AG08395 (cell line): Measurements from ENCODE around the gene MAP4K4.

ENCODE experiments used
- DNase-seq: peaks from one replicate; pipeline ENCODE4 v3.0.0; 2012; ENCODE audit warnings: mixed read lengths, low spot score

MAP4K4 gene

DNA sequence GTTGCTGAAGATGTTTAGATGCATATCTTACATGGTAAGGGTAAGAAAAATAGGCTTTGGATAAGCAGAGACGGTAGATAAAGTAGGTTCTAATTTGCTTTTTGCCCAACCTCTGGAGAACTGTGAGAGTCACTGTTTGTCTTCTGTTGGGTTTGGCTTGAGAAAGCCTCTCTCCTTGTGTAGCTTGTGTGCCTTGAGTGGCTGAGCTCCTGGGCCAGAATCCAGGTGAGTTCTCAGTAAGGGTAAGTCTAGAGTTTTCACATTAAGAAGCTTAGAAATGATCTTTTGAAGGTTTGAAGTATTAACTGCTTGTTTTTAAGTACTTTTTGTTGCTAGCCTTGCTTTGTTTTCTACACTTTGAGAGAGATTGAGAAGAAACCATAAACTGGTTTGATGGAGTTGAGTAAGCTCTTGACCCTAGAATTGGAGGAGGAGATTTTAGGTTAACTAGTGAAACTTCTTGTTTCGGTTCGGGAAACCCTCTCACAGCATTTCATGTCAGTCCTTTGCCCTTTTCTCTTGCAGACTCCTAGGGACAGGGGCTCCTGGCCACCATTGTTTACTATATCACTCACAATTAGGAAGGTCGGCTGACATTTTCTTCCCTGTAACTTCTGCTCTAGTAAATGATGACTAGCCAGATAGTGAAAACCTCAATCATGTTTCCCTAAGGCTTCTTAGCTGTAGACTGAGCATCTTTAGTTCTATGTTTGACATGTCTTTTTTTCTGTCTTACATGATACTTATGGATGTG, 26.0 kb downstream of the MAP4K4 start:
- DNase-seq = no peak

DNA sequence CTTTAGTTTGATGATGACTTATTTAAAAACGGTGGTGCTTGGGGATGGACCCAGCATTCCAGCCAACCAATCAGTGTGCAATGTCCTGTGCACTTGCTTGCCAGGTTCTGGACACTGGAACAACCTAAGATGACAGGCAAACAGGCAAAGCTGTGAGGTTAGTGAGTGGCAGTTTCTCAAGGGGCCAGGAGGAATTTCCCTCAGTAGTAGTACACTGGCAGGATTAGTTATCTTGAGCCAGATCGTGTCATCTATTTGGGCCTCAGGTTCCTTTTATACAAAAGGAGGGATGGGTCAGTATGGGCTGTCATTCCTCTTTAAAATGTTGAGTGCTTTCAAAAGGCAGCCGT, 26.6 kb downstream of the MAP4K4 start:
- no peak for DNase-seq

DNA sequence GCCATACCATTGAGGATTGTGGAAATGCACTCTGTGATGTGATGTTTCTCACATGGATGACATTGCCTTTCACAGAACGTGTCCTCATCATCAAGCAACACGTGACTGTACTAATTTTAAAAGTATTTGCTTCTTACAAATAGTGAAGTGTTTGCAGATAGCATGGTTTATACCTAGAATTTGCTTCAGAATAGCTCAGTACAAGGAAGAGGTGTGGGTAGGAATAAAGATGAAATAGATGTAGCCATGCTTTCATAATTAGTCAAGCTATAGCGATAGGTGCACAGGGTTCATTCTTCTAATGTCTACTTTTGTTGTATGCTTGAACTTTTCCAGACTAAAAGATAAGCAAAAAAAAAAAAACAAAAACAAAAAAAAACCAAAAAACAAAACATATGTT, 27.5 kb downstream of the MAP4K4 start:
- no peak for DNase-seq

DNA sequence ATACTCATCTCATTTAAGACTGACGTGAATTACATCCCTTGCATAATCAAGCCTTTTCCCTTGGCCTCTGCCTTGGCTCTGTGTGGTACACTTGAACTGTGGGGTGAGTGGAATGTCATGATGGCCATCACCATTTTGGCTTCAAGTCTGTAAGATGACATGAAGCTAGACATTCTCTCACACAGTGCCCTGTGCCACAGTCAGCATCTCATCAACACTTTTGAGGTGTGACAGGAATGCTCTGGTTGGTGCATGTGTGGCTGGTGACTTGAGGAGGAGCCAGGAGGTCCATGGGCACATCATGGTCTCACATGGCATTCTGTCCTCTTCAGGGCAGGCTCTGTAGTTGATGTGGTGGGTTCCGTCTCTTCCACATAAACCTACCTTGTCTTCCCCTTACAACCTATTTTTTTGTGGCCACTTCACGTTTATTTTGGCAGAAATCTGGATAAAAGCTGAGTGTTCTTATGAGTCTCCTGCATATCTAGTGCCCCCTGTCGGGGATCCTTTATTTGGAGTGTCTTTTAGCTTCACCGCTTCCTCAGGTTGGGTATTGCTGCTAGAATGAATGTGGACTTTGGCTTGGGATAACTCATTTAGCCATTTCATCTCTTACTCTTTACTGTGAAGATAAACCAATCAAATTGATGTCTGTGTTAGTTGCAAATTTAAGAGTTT, 28.1 kb downstream of the MAP4K4 start:
- DNase-seq = no peak

DNA sequence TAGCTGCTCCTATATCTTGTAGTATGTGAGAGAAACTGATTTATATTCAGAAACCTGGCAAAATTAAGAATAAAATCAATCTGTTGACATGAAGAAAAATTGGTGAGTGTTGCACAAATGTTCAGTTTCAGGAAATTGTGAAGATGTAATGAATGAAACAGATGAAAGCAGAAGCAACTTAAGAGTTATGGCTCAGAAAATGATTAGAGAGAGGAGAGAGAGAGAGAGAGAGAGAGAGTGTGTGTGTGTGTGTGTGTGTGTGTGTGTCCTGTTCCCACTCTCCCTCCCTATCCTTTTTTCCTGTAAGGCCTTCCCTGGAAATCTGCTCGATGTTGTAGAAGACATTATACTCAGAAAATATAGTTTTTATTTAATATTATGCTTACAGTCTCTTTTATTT, 31.4 kb downstream of the MAP4K4 start:
- no peak for DNase-seq

DNA sequence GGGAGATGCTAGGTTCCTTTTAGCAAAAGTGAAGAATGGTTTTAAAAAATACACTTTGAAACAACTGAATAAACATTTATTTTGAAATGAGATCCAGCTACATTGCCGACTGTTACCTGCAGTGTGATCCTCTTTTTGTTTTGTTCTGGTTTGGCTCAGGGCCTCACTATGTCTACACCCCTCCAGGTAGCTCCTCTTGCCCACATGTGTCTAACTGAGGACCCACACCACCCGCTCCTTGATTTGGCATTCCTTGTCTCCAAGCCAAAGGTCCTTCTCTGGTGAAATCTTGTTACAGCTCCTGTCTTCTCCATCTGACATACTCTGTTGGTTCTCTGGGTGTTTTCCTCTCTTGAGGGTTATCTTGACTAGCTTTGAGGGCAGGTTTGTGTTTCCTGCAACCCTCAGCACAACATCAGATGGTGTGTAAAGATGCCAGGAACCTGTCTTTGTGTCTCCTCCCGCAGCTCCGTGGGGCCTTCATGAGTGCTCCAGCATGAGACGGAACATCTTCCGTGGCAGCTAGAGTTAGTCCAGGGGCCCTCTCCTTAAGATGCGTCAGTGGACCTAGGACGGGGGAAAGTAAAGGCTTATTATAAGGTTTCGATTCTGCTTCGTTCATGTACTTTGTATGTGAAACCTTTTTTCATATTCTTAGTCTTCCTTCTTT, 32.1 kb downstream of the MAP4K4 start:
- DNase-seq = no peak

- DNase-seq = no peak
Observed at GRCh38 chr2:101731221-101732054, 33.9 kb downstream of the MAP4K4 start.

DNA sequence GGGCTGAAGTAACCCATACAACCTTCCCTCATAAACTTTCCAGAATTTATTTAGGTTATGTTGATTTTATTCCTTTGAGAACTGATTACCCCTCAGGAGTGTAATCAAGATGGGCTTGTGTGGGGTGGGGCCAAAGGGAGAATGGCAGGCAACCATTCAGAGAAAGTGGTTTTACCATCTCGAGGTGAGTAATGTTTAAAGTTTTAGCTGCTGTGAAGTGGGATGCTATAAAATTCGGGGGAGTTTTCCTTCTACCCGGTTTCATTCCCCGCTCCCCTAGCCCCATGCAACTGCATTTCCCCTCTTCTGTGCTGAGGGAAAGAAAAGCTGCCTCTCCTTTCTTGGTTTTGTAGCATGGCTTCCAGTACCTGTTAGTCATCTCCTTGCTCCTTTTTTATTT, 34.7 kb downstream of the MAP4K4 start:
- no peak for DNase-seq

DNA sequence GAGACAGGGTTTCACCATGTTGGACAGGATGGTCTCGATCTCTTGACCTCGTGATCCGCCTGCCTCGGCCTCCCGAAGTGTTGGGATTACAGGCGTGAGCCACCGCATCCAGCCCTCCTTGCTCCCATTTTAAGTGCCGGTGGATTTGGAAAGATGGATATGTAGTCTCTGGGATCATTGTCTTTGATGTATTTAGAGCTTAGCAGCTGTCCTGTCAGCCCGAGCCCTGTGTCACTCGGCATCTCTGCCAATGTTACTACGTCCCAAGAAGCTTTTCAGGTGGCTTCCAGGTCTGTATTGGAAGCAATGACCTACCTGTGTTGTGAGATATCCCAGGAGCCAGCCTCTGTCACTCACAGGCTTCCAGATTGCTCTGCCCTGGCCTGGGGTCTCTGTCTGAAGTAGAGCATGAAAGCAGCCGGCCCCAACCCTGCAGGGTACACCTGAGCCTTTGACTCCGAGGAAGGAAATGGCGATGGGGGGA, 35.3 kb downstream of the MAP4K4 start:
- no peak for DNase-seq

GRCh38 chr2:101733257-101733993, 35.9 kb downstream of the MAP4K4 start:
- no peak for DNase-seq

DNA sequence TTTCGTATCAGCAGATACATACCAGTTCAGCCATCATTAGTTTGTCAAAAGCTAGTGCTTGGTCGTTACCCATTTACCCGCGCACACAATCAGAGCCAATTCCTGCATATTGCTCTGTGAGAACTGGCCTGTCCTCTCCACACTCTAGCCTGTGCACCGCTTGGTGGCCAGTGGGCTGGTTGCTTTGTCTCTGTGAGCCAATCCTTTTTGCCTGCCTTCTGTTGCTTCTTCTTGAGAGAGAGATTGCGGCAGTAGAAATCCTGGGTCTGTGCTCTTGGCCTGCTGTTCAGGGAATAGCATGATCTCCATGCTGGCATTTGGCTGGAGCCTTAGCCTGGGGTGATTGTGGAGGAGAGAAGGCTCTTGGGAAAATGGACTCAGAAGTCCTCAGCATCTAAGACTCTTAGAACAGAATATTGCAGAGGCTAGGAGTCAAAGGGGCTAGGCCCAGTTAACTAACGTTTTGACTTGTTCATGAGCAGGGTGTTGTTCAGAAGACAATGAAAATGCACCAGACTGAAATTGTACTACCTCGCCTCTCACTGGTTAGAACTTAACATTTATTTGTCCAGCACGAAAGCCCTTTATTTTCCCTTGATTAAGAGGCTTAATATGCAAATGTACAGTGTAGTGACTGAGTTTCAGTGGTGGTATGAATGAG, 37.1 kb downstream of the MAP4K4 start:
- no peak for DNase-seq

- no peak for DNase-seq
Observed at GRCh38 chr2:101735166-101735533, 37.6 kb downstream of the MAP4K4 start.

- no peak for DNase-seq
Observed at GRCh38 chr2:101736233-101736632, 38.7 kb downstream of the MAP4K4 start.

- DNase-seq = peak; percentile 58
Observed at GRCh38 chr2:101736861-101737291, 39.4 kb downstream of the MAP4K4 start.

- no peak for DNase-seq
Observed at GRCh38 chr2:101737478-101738255, 40.2 kb downstream of the MAP4K4 start.

DNA sequence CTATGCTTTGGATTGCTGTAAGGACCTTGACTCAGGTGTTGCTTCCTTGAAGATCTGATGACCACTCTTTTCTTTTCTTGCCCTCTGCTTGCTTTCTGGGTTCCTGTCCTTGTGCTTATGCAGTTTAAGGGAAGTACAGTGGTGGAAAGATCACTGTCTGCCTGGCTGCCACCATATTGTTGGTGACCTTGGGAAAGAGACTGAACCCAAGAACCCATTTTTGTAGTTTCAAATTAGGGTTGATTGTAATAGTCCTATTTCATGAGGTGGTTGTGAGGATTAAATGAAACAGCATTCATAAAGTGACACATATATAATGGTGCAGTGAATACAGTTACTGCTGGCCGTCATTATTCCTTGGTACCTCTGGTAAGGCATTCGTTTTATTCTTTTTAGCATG, 41.1 kb downstream of the MAP4K4 start:
- DNase-seq = no peak

- DNase-seq = no peak
Observed at GRCh38 chr2:101740555-101740964, 43.1 kb downstream of the MAP4K4 start.

DNA sequence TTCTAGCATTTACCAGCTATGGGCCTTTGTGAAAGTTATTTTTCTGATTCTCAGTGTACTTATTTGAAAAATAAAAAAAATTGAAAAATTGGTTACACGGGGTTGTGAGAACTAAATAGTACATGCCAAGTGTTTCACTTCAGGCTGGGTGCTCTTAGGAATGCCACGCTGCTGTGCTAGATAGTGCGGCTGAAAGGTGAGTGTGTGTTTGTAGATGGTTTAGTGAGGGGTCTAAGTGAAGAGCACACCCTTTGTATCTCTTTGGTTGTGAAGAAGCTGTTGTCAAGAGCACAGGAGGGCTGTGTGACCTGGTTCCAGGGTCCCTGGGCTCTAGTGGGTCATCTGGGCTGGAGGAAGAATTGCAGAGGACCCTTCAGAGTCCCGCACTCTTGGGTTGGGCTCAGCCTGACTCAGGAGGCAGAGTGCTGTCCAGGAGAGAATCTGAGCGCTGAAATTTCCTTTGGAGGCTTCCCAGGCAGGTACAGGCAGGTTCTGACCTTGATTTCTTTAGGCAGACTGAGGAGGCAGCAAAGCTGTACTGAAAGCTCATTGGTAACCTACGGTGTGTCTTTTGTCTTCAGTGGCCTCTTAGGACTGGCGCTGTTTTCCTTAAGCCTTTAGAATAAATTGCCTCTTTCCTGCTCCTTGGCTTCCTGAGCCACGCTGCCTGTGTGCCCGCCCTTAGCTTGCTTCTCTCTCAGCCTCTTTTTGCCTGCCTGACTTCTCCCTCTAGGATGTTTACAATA, 44.4 kb downstream of the MAP4K4 start:
- no peak for DNase-seq

DNA sequence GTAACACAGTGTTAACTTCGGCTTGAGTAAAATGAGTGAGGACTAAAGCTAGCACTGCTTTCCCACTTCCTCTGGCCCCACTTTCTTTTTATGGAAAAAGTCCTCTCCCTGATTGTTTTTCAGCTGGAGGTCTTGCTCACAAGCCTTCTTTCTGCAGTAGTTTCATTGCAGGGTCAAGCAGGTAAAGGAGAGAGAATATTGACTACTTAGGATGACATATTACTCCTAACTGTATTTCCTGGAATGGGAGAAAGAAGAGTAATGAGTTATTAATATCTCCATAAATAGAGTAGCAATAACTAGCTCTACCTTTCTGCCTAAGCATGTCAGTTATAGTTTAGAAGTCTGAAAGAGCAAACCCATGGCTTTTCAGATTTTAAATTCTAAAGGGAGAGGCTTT, 45.0 kb downstream of the MAP4K4 start:
- DNase-seq = no peak

- no peak for DNase-seq
Observed at GRCh38 chr2:101743288-101743687, 45.8 kb downstream of the MAP4K4 start.
